K562 (cell line): ENCODE measurements around the gene PPT2. TPM values are rescaled to one million over a fixed set of nuclear protein-coding genes. Genes with fewer than 3 reads are reported as not detected.

ENCODE experiments used
- ARID1B ChIP-seq: fragments of 450-650 bp; IDR thresholded peaks from 2 replicates; pipeline ENCODE4 v1.6.1; 2016; ENCODE audit warnings: antibody characterized with exemption, mild to moderate bottlenecking, inconsistent platforms
- CBX2 ChIP-seq: fragments of 200-600 bp; sonication (generic); IDR thresholded peaks from one replicate; pipeline ENCODE4 v1.6.1; 2012; ENCODE audit warnings: mild to moderate bottlenecking, low read length, inconsistent platforms; ENCODE audit not compliant: insufficient read depth, poor library complexity, severe bottlenecking
- CHD2 ChIP-seq: IDR thresholded peaks from 2 replicates; pipeline ENCODE4 v1.6.1; 2011; ENCODE audit warnings: low read depth, low read length
- ELF2 ChIP-seq: fragments of 250-450 bp; sonication (Bioruptor Pico); IDR thresholded peaks from 2 replicates; pipeline ENCODE4 v1.5.0; 2021; ENCODE audit warnings: mild to moderate bottlenecking
- HDAC1 ChIP-seq, 2 experiments: fragments of 450-650 bp; IDR thresholded peaks; 2 replicates each; pipeline ENCODE4 v1.6.1; 2016 to 2017; ENCODE audit warnings: inconsistent platforms in 1 of 2, mild to moderate bottlenecking in 1 of 2, moderate library complexity in 1 of 2
- KDM2B ChIP-seq: fragments of 250-450 bp; sonication (Bioruptor Pico); IDR thresholded peaks from 2 replicates; pipeline ENCODE4 v1.8.0; 2021; ENCODE audit warnings: mild to moderate bottlenecking, moderate library complexity
- KDM5B ChIP-seq: fragments of 200-600 bp; sonication (generic); IDR thresholded peaks from 2 replicates; pipeline ENCODE4 v1.6.1; 2012; ENCODE audit warnings: low read depth, mild to moderate bottlenecking, moderate library complexity, low read length, control low read depth, inconsistent platforms; ENCODE audit not compliant: insufficient replicate concordance
- KLF1 ChIP-seq: fragments of 450-650 bp; IDR thresholded peaks from 2 replicates; pipeline ENCODE4 v1.6.1; 2016; ENCODE audit warnings: missing genetic modification characterization, missing compliant biosample characterization
- NR3C1 ChIP-seq: sonication (generic); formaldehyde crosslinking; IDR thresholded peaks from 2 replicates; pipeline ENCODE4 v1.8.1; 2022; ENCODE audit warnings: missing genetic modification reagents
- PCBP2 ChIP-seq: fragments of 200-400 bp; formaldehyde crosslinking; IDR thresholded peaks from 2 replicates; pipeline ENCODE4 v1.6.1; 2018; ENCODE audit warnings: low read length, low read depth, mild to moderate bottlenecking, moderate library complexity; ENCODE audit not compliant: poor library complexity, severe bottlenecking
- PHF21A ChIP-seq: fragments of 450-650 bp; IDR thresholded peaks from 2 replicates; pipeline ENCODE4 v1.6.1; 2017; ENCODE audit warnings: low read depth, borderline replicate concordance
- SMARCA4 ChIP-seq: fragments of 450-650 bp; IDR thresholded peaks from 2 replicates; pipeline ENCODE4 v1.6.1; 2016
- SNIP1 ChIP-seq: fragments of 450-650 bp; IDR thresholded peaks from 2 replicates; pipeline ENCODE4 v1.7.1; 2017; ENCODE audit warnings: low read depth, mild to moderate bottlenecking
- TEAD1 ChIP-seq, 2 experiments: fragments of 450-650 bp in 1 of 2; sonication (generic) in 1 of 2; formaldehyde crosslinking; IDR thresholded peaks; 2 replicates each; pipeline versions ENCODE4 v1.4.0 to v1.8.0; 2020 to 2022; ENCODE audit warnings: mild to moderate bottlenecking in 2 of 2, missing genetic modification reagents in 1 of 2
- TRIM24 ChIP-seq, 2 experiments: fragments of 450-650 bp; IDR thresholded peaks; 2 replicates each; pipeline ENCODE4 v1.6.1; 2016
- XRCC5 ChIP-seq: fragments of 200-400 bp; formaldehyde crosslinking; IDR thresholded peaks from 2 replicates; pipeline ENCODE4 v1.6.1; 2017; ENCODE audit warnings: low read depth, mild to moderate bottlenecking, low read length
- ZNF431 ChIP-seq: sonication (generic); formaldehyde crosslinking; IDR thresholded peaks from 2 replicates; pipeline ENCODE4 v1.8.0; 2022; ENCODE audit warnings: mild to moderate bottlenecking, missing genetic modification reagents
- ZNF445 ChIP-seq: fragments of 250-450 bp; sonication (Bioruptor Pico); IDR thresholded peaks from 2 replicates; pipeline ENCODE4 v1.4.0; 2020; ENCODE audit warnings: low read depth, mild to moderate bottlenecking, moderate library complexity
- ZNF76 ChIP-seq: fragments of 250-450 bp; sonication (Bioruptor Pico); IDR thresholded peaks from 2 replicates; pipeline ENCODE4 v1.4.0; 2020; ENCODE audit warnings: mild to moderate bottlenecking, moderate library complexity, borderline replicate concordance
- polyA plus RNA-seq, 8 experiments: library from polyadenylated mRNA; depleted of rRNA in 4 of 8; stranded (reverse) in 5 of 8; unstranded in 3 of 8; fragments of >200 nt; fragmentation: Nextera tagmentation in 2 of 8; fragmentation: Illumina TruSeq in 1 of 8; extraction: Ambion mirVana in 2 of 8; extraction: Trizol in 1 of 8; gene quantifications; 2 replicates each; pipeline versions ENCODE4 v1.2.1 to v1.2.3, GENCODE V29; 2011 to 2014; ENCODE audit warnings: inconsistent platforms in 1 of 8, missing spikeins in 1 of 8
- total RNA-seq, 7 experiments: library from RNA; depleted of rRNA in 6 of 7; stranded (reverse); fragments of >200 nt in 6 of 7; fragmentation: Illumina TruSeq in 2 of 7; extraction: Trizol in 2 of 7; gene quantifications; 2 replicates each; pipeline versions ENCODE4 v1.2.1 to v1.2.3, GENCODE V29; 2011 to 2021; ENCODE audit warnings: low replicate concordance in 1 of 7
- TF ChIP-seq, protein P1 (sequence below): fragments of 450-650 bp; formaldehyde crosslinking; IDR thresholded peaks from 2 replicates; pipeline ENCODE4 v1.4.0; 2020; ENCODE audit warnings: mild to moderate bottlenecking
- TF ChIP-seq, protein P2 (sequence below): fragments of 250-450 bp; sonication (Bioruptor Pico); IDR thresholded peaks from 2 replicates; pipeline ENCODE4 v1.5.1; 2021; ENCODE audit warnings: mild to moderate bottlenecking
- TF ChIP-seq, protein P3 (sequence below): sonication (generic); formaldehyde crosslinking; IDR thresholded peaks from 2 replicates; pipeline ENCODE4 v1.8.1; 2023; ENCODE audit warnings: mild to moderate bottlenecking, missing genetic modification reagents
- TF ChIP-seq, protein P4 (sequence below): fragments of 450-650 bp; formaldehyde crosslinking; IDR thresholded peaks from 2 replicates; pipeline ENCODE4 v1.4.0; 2020; ENCODE audit warnings: mild to moderate bottlenecking, moderate library complexity

PPT2 gene
- total and polyA plus RNA-seq, 9 of the 15 experiments (the other 6 are each of a cell fraction or from before 2014, with no cell fraction given), result 27.4 to 98.8 (median 69.9) TPM

DNA sequence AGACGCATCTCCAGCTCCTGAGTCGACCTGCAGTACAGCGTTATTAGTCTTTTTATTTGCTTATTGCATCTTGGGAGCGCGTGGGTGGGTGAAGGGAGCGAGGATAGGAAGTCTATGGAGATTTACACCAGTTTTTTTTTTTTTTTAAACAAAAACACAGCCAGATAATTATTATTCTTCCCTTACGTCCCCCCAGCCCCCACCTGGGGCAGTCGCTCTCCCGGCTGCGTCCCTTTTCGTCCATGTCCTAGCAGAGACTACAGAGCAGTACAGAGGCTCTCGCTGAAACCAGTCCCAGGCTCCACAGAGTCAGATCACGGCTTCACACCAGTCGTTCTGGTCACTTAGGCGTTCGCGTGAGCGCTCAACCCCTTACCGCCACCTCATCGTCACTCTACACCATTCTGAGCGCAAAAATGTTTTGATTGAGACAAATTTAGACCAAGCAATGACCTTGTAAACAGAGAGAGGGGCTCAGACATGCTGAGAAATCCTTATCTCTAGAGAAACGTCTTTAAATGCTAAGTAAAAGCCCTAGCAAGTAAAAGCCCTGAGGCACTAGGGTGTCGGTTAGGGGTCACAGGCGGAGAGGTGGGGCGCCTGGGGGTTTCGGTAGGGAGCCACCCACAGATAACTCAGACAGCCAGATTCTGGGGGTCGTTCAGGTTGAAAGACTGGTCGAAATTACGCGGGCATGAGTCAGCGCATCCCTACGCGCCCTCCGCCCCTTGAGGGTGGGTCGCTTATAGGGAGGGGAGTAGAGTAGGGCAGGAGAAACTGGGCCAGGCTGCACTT, 975 bp upstream of the PPT2 start (continued):
- TF ChIP-seq, protein P1, sequence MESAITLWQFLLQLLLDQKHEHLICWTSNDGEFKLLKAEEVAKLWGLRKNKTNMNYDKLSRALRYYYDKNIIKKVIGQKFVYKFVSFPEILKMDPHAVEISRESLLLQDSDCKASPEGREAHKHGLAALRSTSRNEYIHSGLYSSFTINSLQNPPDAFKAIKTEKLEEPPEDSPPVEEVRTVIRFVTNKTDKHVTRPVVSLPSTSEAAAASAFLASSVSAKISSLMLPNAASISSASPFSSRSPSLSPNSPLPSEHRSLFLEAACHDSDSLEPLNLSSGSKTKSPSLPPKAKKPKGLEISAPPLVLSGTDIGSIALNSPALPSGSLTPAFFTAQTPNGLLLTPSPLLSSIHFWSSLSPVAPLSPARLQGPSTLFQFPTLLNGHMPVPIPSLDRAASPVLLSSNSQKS (CRISPR knock-in tag), result no peak
- TF ChIP-seq ZNF431 (no peak), HDAC1 (IDR thresholded peaks at IDR 0.05) (no peak), SMARCA4 (peak; percentile 44; the same call in 1 of the 2 replicates), ELF2 (CRISPR knock-in tag) (no peak), ZNF445 (CRISPR knock-in tag) (no peak), PHF21A (peak; percentile 40; the same call in 1 of the 2 replicates), SNIP1 (no peak), PCBP2 (no peak), TEAD1 (CRISPR knock-in tag; IDR thresholded peaks at IDR 0.05) (0 out of 4 replicates have a peak, but pooled peaks of 1 of the 2 experiments have one; percentile 0), ZNF76 (CRISPR knock-in tag) (no peak), XRCC5 (no peak), NR3C1 (CRISPR knock-in tag) (no peak), ARID1B (peak; percentile 10), CHD2 (no peak), KDM5B (peak; percentile 50), KLF1 (no peak), CBX2 (no peak), TRIM24 (IDR thresholded peaks at IDR 0.05) (0 out of 4 replicates have a peak, but pooled peaks of 1 of the 2 experiments have one; percentile 14), KDM2B (CRISPR knock-in tag) (no peak)
- TF ChIP-seq, protein P2, sequence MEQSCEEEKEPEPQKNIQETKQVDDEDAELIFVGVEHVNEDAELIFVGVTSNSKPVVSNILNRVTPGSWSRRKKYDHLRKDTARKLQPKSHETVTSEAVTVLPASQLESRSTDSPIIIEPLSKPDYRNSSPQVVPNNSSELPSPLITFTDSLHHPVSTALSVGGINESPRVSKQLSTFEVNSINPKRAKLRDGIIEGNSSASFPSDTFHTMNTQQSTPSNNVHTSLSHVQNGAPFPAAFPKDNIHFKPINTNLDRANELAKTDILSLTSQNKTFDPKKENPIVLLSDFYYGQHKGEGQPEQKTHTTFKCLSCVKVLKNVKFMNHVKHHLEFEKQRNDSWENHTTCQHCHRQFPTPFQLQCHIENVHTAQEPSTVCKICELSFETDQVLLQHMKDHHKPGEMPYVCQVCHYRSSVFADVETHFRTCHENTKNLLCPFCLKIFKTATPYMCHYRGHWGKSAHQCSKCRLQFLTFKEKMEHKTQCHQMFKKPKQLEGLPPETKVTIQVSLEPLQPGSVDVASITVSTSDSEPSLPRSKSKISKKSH (CRISPR knock-in tag), result no peak
- TF ChIP-seq, protein P3, sequence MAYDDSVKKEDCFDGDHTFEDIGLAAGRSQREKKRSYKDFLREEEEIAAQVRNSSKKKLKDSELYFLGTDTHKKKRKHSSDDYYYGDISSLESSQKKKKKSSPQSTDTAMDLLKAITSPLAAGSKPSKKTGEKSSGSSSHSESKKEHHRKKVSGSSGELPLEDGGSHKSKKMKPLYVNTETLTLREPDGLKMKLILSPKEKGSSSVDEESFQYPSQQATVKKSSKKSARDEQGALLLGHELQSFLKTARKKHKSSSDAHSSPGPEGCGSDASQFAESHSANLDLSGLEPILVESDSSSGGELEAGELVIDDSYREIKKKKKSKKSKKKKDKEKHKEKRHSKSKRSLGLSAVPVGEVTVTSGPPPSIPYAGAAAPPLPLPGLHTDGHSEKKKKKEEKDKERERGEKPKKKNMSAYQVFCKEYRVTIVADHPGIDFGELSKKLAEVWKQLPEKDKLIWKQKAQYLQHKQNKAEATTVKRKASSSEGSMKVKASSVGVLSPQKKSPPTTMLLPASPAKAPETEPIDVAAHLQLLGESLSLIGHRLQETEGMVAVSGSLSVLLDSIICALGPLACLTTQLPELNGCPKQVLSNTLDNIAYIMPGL (CRISPR knock-in tag), result no peak
- TF ChIP-seq, protein P4, sequence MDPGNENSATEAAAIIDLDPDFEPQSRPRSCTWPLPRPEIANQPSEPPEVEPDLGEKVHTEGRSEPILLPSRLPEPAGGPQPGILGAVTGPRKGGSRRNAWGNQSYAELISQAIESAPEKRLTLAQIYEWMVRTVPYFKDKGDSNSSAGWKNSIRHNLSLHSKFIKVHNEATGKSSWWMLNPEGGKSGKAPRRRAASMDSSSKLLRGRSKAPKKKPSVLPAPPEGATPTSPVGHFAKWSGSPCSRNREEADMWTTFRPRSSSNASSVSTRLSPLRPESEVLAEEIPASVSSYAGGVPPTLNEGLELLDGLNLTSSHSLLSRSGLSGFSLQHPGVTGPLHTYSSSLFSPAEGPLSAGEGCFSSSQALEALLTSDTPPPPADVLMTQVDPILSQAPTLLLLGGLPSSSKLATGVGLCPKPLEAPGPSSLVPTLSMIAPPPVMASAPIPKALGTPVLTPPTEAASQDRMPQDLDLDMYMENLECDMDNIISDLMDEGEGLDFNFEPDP (CRISPR knock-in tag), result no peak
